ENCODE data around the gene ZC3H18. TPM values are rescaled to one million over a fixed set of nuclear protein-coding genes. Genes with fewer than 3 reads are reported as not detected.

ZC3H18 gene
- total RNA-seq, 1 experiment from 2014 or later = 61.8 TPM

DNA sequence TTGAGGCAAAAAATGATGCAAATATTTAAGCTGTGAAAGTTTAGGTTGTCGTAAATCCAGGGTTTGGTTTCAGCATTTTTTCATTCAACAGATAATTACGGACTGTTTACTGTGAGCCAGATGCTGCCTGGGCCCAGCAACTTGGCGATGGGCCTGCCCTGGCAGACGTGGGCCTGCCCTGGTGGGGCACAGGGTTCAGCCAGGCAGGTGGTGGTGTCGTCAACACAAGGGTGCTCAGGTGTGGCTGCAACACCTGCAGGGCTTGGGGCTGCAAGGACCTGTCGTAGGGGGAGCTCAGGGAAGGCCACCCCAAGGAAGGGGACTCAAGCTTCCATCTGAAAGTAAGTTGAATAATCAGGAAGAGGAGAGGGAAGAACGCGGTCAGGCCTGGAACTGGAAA is 15.1 kb downstream of the ZC3H18 start:
- Mint-ChIP-seq H3K4me3 (no peak overlapping the region), H3K27ac (no peak overlapping the region), H3K36me3 (peaks cover 49% of the 10 kb centered on the region), H3K27me3 (ENCODE audit: low read depth) (no peaks in the 10 kb centered on the region), H3K4me1 (no peaks in the 10 kb centered on the region), H3K9me3 (no peaks in the 10 kb centered on the region)
- TF ChIP-seq NR3C1 (CRISPR knock-in tag; conservative IDR thresholded peaks at IDR 0.05; ENCODE audit: low read depth) = no peak
- TF ChIP-seq, protein P1, sequence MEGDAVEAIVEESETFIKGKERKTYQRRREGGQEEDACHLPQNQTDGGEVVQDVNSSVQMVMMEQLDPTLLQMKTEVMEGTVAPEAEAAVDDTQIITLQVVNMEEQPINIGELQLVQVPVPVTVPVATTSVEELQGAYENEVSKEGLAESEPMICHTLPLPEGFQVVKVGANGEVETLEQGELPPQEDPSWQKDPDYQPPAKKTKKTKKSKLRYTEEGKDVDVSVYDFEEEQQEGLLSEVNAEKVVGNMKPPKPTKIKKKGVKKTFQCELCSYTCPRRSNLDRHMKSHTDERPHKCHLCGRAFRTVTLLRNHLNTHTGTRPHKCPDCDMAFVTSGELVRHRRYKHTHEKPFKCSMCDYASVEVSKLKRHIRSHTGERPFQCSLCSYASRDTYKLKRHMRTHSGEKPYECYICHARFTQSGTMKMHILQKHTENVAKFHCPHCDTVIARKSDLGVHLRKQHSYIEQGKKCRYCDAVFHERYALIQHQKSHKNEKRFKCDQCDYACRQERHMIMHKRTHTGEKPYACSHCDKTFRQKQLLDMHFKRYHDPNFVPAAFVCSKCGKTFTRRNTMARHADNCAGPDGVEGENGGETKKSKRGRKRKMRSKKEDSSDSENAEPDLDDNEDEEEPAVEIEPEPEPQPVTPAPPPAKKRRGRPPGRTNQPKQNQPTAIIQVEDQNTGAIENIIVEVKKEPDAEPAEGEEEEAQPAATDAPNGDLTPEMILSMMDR (IDR thresholded peaks at IDR 0.05) = no peak
- no peak for TF ChIP-seq ZNF263 (CRISPR knock-in tag; IDR thresholded peaks at IDR 0.05; ENCODE audit: low read depth)
- TF ChIP-seq GRHL2 (CRISPR knock-in tag; IDR thresholded peaks at IDR 0.05; ENCODE audit: insufficient replicate concordance, severe bottlenecking) = no peak
- TF ChIP-seq, protein P2, sequence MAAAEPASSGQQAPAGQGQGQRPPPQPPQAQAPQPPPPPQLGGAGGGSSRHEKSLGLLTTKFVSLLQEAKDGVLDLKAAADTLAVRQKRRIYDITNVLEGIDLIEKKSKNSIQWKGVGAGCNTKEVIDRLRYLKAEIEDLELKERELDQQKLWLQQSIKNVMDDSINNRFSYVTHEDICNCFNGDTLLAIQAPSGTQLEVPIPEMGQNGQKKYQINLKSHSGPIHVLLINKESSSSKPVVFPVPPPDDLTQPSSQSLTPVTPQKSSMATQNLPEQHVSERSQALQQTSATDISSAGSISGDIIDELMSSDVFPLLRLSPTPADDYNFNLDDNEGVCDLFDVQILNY (CRISPR knock-in tag; IDR thresholded peaks at IDR 0.05) = no peak
- TF ChIP-seq, protein P3, sequence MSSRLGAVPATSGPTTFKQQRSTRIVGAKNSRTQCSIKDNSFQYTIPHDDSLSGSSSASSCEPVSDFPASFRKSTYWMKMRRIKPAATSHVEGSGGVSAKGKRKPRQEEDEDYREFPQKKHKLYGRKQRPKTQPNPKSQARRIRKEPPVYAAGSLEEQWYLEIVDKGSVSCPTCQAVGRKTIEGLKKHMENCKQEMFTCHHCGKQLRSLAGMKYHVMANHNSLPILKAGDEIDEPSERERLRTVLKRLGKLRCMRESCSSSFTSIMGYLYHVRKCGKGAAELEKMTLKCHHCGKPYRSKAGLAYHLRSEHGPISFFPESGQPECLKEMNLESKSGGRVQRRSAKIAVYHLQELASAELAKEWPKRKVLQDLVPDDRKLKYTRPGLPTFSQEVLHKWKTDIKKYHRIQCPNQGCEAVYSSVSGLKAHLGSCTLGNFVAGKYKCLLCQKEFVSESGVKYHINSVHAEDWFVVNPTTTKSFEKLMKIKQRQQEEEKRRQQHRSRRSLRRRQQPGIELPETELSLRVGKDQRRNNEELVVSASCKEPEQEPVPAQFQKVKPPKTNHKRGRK (CRISPR knock-in tag; IDR thresholded peaks at IDR 0.05; ENCODE audit: borderline replicate concordance) = no peak
- no peak for TF ChIP-seq ZNF219 (CRISPR knock-in tag; IDR thresholded peaks at IDR 0.05; ENCODE audit: borderline replicate concordance)
- TF ChIP-seq OVOL2 (CRISPR knock-in tag; IDR thresholded peaks at IDR 0.05; ENCODE audit: borderline replicate concordance) = no peak
- TF ChIP-seq, protein P4, sequence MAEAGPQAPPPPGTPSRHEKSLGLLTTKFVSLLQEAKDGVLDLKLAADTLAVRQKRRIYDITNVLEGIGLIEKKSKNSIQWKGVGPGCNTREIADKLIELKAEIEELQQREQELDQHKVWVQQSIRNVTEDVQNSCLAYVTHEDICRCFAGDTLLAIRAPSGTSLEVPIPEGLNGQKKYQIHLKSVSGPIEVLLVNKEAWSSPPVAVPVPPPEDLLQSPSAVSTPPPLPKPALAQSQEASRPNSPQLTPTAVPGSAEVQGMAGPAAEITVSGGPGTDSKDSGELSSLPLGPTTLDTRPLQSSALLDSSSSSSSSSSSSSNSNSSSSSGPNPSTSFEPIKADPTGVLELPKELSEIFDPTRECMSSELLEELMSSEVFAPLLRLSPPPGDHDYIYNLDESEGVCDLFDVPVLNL (CRISPR knock-in tag; IDR thresholded peaks at IDR 0.05; ENCODE audit: borderline replicate concordance, low read depth) = no peak
- TF ChIP-seq NR2C2 (CRISPR knock-in tag; IDR thresholded peaks at IDR 0.05) = no peak
- no peak for TF ChIP-seq NFATC4 (CRISPR knock-in tag; IDR thresholded peaks at IDR 0.05)
- no peak for TF ChIP-seq ELF4 (CRISPR knock-in tag; IDR thresholded peaks at IDR 0.05; ENCODE audit: low read depth)
- no peak for TF ChIP-seq TCF7 (CRISPR knock-in tag; IDR thresholded peaks at IDR 0.05; ENCODE audit: low read depth)
- TF ChIP-seq, protein P5, sequence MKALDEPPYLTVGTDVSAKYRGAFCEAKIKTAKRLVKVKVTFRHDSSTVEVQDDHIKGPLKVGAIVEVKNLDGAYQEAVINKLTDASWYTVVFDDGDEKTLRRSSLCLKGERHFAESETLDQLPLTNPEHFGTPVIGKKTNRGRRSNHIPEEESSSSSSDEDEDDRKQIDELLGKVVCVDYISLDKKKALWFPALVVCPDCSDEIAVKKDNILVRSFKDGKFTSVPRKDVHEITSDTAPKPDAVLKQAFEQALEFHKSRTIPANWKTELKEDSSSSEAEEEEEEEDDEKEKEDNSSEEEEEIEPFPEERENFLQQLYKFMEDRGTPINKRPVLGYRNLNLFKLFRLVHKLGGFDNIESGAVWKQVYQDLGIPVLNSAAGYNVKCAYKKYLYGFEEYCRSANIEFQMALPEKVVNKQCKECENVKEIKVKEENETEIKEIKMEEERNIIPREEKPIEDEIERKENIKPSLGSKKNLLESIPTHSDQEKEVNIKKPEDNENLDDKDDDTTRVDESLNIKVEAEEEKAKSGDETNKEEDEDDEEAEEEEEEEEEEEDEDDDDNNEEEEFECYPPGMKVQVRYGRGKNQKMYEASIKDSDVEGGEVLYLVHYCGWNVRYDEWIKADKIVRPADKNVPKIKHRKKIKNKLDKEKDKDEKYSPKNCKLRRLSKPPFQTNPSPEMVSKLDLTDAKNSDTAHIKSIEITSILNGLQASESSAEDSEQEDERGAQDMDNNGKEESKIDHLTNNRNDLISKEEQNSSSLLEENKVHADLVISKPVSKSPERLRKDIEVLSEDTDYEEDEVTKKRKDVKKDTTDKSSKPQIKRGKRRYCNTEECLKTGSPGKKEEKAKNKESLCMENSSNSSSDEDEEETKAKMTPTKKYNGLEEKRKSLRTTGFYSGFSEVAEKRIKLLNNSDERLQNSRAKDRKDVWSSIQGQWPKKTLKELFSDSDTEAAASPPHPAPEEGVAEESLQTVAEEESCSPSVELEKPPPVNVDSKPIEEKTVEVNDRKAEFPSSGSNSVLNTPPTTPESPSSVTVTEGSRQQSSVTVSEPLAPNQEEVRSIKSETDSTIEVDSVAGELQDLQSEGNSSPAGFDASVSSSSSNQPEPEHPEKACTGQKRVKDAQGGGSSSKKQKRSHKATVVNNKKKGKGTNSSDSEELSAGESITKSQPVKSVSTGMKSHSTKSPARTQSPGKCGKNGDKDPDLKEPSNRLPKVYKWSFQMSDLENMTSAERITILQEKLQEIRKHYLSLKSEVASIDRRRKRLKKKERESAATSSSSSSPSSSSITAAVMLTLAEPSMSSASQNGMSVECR (CRISPR knock-in tag; IDR thresholded peaks at IDR 0.05; ENCODE audit: borderline replicate concordance) = no peak
- TF ChIP-seq, protein P6, sequence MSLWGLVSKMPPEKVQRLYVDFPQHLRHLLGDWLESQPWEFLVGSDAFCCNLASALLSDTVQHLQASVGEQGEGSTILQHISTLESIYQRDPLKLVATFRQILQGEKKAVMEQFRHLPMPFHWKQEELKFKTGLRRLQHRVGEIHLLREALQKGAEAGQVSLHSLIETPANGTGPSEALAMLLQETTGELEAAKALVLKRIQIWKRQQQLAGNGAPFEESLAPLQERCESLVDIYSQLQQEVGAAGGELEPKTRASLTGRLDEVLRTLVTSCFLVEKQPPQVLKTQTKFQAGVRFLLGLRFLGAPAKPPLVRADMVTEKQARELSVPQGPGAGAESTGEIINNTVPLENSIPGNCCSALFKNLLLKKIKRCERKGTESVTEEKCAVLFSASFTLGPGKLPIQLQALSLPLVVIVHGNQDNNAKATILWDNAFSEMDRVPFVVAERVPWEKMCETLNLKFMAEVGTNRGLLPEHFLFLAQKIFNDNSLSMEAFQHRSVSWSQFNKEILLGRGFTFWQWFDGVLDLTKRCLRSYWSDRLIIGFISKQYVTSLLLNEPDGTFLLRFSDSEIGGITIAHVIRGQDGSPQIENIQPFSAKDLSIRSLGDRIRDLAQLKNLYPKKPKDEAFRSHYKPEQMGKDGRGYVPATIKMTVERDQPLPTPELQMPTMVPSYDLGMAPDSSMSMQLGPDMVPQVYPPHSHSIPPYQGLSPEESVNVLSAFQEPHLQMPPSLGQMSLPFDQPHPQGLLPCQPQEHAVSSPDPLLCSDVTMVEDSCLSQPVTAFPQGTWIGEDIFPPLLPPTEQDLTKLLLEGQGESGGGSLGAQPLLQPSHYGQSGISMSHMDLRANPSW (CRISPR knock-in tag; conservative IDR thresholded peaks at IDR 0.05; ENCODE audit: low read depth) = no peak
- ChIA-PET CTCF (interaction anchor here (0.5 to 1.2 kb wide), 3 partner anchors 15 to 991 kb away, joined by 3 to 5 read pairs (median 3); partner anchors contain the start of genes CPNE7 and ZC3H18), POLR2A (no interaction called here)
- DNase-seq (ENCODE audit: low spot score) = no peak
- no peak for ATAC-seq

Measured in WTC11 (cell line).